ENCODE results near the gene PI4KA.

PI4KA gene

GRCh38 chr22:20798974-20799373 lies 59.6 kb downstream of the PI4KA start:
- H3K27me3 ChIP-seq (ENCODE audit: insufficient read depth, poor library complexity, severe bottlenecking) = no peaks in the 10 kb centered on the region
- H3K27ac ChIP-seq (replicated peaks) = no peak overlapping the region
- H3K4me3 ChIP-seq (replicated peaks; ENCODE audit: insufficient read depth, low read length) = no peak overlapping the region
- no peak for TF ChIP-seq SPI1 (IDR thresholded peaks at IDR 0.05; ENCODE audit: borderline replicate concordance, low read depth)
- TF ChIP-seq, protein P1, sequence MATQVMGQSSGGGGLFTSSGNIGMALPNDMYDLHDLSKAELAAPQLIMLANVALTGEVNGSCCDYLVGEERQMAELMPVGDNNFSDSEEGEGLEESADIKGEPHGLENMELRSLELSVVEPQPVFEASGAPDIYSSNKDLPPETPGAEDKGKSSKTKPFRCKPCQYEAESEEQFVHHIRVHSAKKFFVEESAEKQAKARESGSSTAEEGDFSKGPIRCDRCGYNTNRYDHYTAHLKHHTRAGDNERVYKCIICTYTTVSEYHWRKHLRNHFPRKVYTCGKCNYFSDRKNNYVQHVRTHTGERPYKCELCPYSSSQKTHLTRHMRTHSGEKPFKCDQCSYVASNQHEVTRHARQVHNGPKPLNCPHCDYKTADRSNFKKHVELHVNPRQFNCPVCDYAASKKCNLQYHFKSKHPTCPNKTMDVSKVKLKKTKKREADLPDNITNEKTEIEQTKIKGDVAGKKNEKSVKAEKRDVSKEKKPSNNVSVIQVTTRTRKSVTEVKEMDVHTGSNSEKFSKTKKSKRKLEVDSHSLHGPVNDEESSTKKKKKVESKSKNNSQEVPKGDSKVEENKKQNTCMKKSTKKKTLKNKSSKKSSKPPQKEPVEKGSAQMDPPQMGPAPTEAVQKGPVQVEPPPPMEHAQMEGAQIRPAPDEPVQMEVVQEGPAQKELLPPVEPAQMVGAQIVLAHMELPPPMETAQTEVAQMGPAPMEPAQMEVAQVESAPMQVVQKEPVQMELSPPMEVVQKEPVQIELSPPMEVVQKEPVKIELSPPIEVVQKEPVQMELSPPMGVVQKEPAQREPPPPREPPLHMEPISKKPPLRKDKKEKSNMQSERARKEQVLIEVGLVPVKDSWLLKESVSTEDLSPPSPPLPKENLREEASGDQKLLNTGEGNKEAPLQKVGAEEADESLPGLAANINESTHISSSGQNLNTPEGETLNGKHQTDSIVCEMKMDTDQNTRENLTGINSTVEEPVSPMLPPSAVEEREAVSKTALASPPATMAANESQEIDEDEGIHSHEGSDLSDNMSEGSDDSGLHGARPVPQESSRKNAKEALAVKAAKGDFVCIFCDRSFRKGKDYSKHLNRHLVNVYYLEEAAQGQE (IDR thresholded peaks at IDR 0.05; ENCODE audit: insufficient replicate concordance, low read depth) = no peak
- no peak for TF ChIP-seq GABPA (IDR thresholded peaks at IDR 0.05; ENCODE audit: low read depth)
- no peak for TF ChIP-seq POLR2AphosphoS5 (IDR thresholded peaks at IDR 0.05; ENCODE audit: low read depth)
- TF ChIP-seq, protein P2, sequence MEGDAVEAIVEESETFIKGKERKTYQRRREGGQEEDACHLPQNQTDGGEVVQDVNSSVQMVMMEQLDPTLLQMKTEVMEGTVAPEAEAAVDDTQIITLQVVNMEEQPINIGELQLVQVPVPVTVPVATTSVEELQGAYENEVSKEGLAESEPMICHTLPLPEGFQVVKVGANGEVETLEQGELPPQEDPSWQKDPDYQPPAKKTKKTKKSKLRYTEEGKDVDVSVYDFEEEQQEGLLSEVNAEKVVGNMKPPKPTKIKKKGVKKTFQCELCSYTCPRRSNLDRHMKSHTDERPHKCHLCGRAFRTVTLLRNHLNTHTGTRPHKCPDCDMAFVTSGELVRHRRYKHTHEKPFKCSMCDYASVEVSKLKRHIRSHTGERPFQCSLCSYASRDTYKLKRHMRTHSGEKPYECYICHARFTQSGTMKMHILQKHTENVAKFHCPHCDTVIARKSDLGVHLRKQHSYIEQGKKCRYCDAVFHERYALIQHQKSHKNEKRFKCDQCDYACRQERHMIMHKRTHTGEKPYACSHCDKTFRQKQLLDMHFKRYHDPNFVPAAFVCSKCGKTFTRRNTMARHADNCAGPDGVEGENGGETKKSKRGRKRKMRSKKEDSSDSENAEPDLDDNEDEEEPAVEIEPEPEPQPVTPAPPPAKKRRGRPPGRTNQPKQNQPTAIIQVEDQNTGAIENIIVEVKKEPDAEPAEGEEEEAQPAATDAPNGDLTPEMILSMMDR (IDR thresholded peaks at IDR 0.05; ENCODE audit: insufficient read depth, low read length) = no peak
- DNase-seq (ENCODE audit: low read depth in 1 of 2, low spot score in 1 of 2) = no peak

- no peak overlapping the region for H3K4me3 ChIP-seq (replicated peaks; ENCODE audit: insufficient read depth, low read length)
- no peak for DNase-seq (ENCODE audit: low read depth in 1 of 2, low spot score in 1 of 2)
- TF ChIP-seq GABPA (IDR thresholded peaks at IDR 0.05; ENCODE audit: low read depth) (no peak), SPI1 (IDR thresholded peaks at IDR 0.05; ENCODE audit: borderline replicate concordance, low read depth) (no peak)
- TF ChIP-seq, protein P2 (IDR thresholded peaks at IDR 0.05; ENCODE audit: insufficient read depth, low read length) = no peak
- no peak overlapping the region for H3K27ac ChIP-seq (replicated peaks)
- H3K27me3 ChIP-seq (ENCODE audit: insufficient read depth, poor library complexity, severe bottlenecking) = no peaks in the 10 kb centered on the region
Measured at GRCh38 chr22:20798218-20798617, 60.4 kb downstream of the PI4KA start.

DNA sequence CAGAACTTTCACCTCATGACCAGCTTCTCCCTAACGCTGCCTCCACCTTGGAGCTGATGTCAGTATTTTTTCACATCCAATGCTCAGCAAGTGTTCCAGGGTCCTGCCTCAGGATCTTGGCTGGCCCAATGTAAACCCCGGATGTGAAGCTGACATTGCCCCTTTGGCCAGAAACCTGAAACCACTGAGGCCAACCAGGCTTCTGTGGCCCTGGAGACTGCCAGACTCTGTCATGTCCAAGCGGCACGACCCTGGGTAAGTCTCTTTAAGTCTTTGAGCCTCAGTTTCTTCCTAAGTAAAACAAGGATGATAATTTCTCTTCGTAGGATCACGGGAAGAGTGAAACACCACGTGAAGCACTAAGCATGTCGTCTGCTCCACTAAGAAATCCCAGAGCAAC lies 61.9 kb downstream of the PI4KA start:
- TF ChIP-seq GABPA (IDR thresholded peaks at IDR 0.05; ENCODE audit: low read depth) = no peak
- no peak for TF ChIP-seq SPI1 (IDR thresholded peaks at IDR 0.05; ENCODE audit: borderline replicate concordance, low read depth)
- TF ChIP-seq, protein P1 (IDR thresholded peaks at IDR 0.05; ENCODE audit: insufficient replicate concordance, low read depth) = no peak
- TF ChIP-seq POLR2AphosphoS5 (IDR thresholded peaks at IDR 0.05; ENCODE audit: low read depth) = no peak
- TF ChIP-seq, protein P2 (IDR thresholded peaks at IDR 0.05; ENCODE audit: insufficient read depth, low read length) = no peak
- no peak overlapping the region for H3K4me3 ChIP-seq (replicated peaks; ENCODE audit: insufficient read depth, low read length)
- no peaks in the 10 kb centered on the region for H3K27me3 ChIP-seq (ENCODE audit: insufficient read depth, poor library complexity, severe bottlenecking)
- no peak overlapping the region for H3K27ac ChIP-seq (replicated peaks)
- DNase-seq (ENCODE audit: low read depth in 1 of 2, low spot score in 1 of 2) = no peak

All from HL-60 (cell line).